Measurements from ENCODE around the gene LRRC36.

DNA sequence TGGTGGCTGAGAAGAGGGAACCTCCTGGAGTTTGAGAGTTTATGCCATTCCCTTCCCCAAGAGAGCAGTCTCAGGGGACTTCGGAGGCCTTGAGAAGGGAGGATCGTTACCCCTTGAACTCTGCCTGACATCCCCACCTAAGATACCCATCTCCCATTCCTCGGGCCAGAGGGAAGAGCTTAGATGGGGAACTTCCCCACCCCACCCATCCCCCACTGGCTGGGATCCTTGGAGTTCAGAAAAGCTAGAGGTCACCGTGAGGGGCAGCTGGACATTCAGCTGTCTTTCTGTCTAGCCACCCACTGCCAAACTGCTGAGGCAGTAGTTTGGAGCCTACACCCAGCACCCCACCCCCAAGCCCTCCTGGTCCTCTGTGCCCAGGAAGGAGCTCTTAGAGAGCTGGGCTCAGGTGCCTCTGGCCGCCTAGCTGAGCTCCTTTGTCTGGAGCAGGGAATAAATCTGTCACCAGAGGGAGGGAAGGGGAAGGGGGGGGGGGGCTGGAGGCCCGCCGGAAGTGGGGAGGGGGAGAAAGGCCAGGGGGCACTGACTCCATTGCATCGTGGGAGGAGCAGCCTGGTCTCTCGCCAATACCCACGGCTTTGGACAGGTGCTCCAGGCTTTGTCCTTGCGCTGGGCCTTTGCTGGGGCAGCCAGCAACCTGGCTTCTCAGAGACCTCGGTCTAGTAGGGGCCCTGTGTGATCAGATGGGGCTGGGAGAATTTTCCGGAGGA, 105.3 kb downstream of the LRRC36 start:
- TF ChIP-seq, protein P1, sequence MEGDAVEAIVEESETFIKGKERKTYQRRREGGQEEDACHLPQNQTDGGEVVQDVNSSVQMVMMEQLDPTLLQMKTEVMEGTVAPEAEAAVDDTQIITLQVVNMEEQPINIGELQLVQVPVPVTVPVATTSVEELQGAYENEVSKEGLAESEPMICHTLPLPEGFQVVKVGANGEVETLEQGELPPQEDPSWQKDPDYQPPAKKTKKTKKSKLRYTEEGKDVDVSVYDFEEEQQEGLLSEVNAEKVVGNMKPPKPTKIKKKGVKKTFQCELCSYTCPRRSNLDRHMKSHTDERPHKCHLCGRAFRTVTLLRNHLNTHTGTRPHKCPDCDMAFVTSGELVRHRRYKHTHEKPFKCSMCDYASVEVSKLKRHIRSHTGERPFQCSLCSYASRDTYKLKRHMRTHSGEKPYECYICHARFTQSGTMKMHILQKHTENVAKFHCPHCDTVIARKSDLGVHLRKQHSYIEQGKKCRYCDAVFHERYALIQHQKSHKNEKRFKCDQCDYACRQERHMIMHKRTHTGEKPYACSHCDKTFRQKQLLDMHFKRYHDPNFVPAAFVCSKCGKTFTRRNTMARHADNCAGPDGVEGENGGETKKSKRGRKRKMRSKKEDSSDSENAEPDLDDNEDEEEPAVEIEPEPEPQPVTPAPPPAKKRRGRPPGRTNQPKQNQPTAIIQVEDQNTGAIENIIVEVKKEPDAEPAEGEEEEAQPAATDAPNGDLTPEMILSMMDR (IDR thresholded peaks at IDR 0.05) = no peak
- no peak for TF ChIP-seq POLR2A (IDR thresholded peaks at IDR 0.05)
